Panc1 (cell line): ENCODE data around the gene JOSD2. TPM values are rescaled to one million over a fixed set of nuclear protein-coding genes. Genes with fewer than 3 reads are reported as not detected.

Experiments
- ATAC-seq: fragments of 200-7000 bp; cut with Tn5 transposase; 2 replicates; pipeline ENCODE4 v1.9.1; 2020; ENCODE audit warnings: mild to moderate bottlenecking, moderate library complexity
- BruUV-seq: library from RNA; stranded (reverse); fragments of 400-500 nt; replicated peaks from 2 replicates; lab custom pipeline; 2021; lab: Mats Ljungman, UMichigan
- CTCF ChIA-PET: fragments of 300-600 bp; sonication (Branson Sonifier 250); formaldehyde crosslinking; loops from one replicate; lab custom pipeline; 2022; ENCODE audit warnings: antibody characterized with exemption; lab: Charles Lee
- POLR2A ChIA-PET: fragments of 300-600 bp; sonication (Branson Sonifier 250); formaldehyde crosslinking; loops from one replicate; lab custom pipeline; 2022; ENCODE audit warnings: antibody characterized with exemption; lab: Charles Lee
- DNase-seq: peaks from one replicate; pipeline ENCODE4 v3.0.0-alpha.2; 2010; ENCODE audit warnings: low read depth, low spot score
- H3K27ac ChIP-seq: 2 replicates; pipeline ENCODE4 v1.5.1; 2011; ENCODE audit warnings: mild to moderate bottlenecking, low read length, inconsistent platforms
- H3K27me3 ChIP-seq: fragments of 200-500 bp; sonication (Bioruptor generic); 2 replicates; pipeline ENCODE4 v1.6.0; 2014; ENCODE audit warnings: low read length, inconsistent platforms; ENCODE audit not compliant: control insufficient read depth, insufficient read depth
- H3K36me3 ChIP-seq: fragments of 200-500 bp; sonication (Bioruptor generic); 2 replicates; pipeline ENCODE4 v1.5.1; 2014; ENCODE audit warnings: inconsistent platforms, mild to moderate bottlenecking, low read length, moderate library complexity; ENCODE audit not compliant: control insufficient read depth, insufficient read depth
- H3K4me1 ChIP-seq: 2 replicates; pipeline ENCODE4 v1.5.1; 2011; ENCODE audit warnings: inconsistent platforms, mild to moderate bottlenecking, low read length, moderate library complexity; ENCODE audit not compliant: control insufficient read depth, insufficient read depth
- H3K4me3 ChIP-seq, 2 experiments: 2 replicates each; pipeline ENCODE4 v1.5.1; 2011 to 2012; ENCODE audit warnings: low read depth in 2 of 2, low read length in 2 of 2, mild to moderate bottlenecking in 2 of 2, inconsistent platforms in 1 of 2, moderate library complexity in 1 of 2
- H3K9me3 ChIP-seq: fragments of 200-500 bp; sonication (Bioruptor generic); 2 replicates; pipeline ENCODE4 v1.5.1; 2014; ENCODE audit warnings: low read depth, mild to moderate bottlenecking, inconsistent platforms, low read length, moderate library complexity; ENCODE audit not compliant: control insufficient read depth, insufficient read depth
- CTCF ChIP-seq: fragments of 450-650 bp; IDR thresholded peaks from 2 replicates; pipeline ENCODE4 v1.5.1; 2017; ENCODE audit warnings: mild to moderate bottlenecking
- POLR2AphosphoS5 ChIP-seq: IDR thresholded peaks from 2 replicates; pipeline ENCODE4 v1.6.1; 2012; ENCODE audit warnings: mild to moderate bottlenecking, low read depth, low read length, moderate library complexity
- REST ChIP-seq, 2 experiments: IDR thresholded peaks; 2 replicates each; pipeline ENCODE4 v1.6.1; 2011 to 2012; ENCODE audit warnings: low read depth in 2 of 2, control low read depth in 1 of 2, low read length in 1 of 2, mild to moderate bottlenecking in 1 of 2, moderate library complexity in 1 of 2; ENCODE audit not compliant: insufficient read depth in 1 of 2
- SIN3A ChIP-seq: IDR thresholded peaks from 2 replicates; pipeline ENCODE4 v1.6.1; 2012; ENCODE audit warnings: low read depth, mild to moderate bottlenecking, low read length, moderate library complexity, borderline replicate concordance; ENCODE audit not compliant: insufficient read depth
- TCF7L2 ChIP-seq: IDR thresholded peaks from 2 replicates; pipeline ENCODE4 v1.6.1; 2011; ENCODE audit warnings: mild to moderate bottlenecking, low read depth, low read length, inconsistent platforms
- in situ Hi-C: cut with HindIII; loops from 2 replicates; pipeline ENCODE4 v1.10.0; 2016; ENCODE audit warnings: low sequenced_read_pairs, low pct_unique_long_range_greater_than_20kb
- intact Hi-C: fragments of 100-400 bp; cut with micrococcal nuclease; formaldehyde crosslinking; loops from one replicate; pipeline ENCODE4 v1.10.0; 2022; ENCODE audit not compliant: unreplicated experiment
- total RNA-seq: library from RNA; stranded (reverse); gene quantifications from one replicate; pipeline ENCODE4 v1.2.1, GENCODE V29; 2021; ENCODE audit not compliant: unreplicated experiment

JOSD2 gene
- total RNA-seq, 1 experiment from 2014 or later = 51.8 TPM

GRCh38 chr19:50537769-50538230 is 26.8 kb upstream of the JOSD2 start:
- intact Hi-C loops (loop anchor here (5.0 kb wide), 1 partner anchor 245 kb away; no protein-coding TSS in a partner anchor), in situ Hi-C loops (no loop called here)
- Histone ChIP-seq H3K27ac (no peak overlapping the region), H3K4me1 (no peaks in the 10 kb centered on the region), H3K4me3 (no peak overlapping the region), H3K27me3 (no peaks in the 10 kb centered on the region), H3K9me3 (no peaks in the 10 kb centered on the region), H3K36me3 (no peaks in the 10 kb centered on the region)
- ChIA-PET CTCF (interaction anchor here (0.8 to 1.5 kb wide), 5 partner anchors 16 to 384 kb away, joined by 3 to 13 read pairs (median 3); no protein-coding TSS in a partner anchor), POLR2A (no interaction called here)
- DNase-seq (peak; percentile 48), ATAC-seq (peak; percentile 97)
- TF ChIP-seq TCF7L2 = no peak
- peak; percentile 94 for TF ChIP-seq CTCF
- no peak; a peak in 1 of 4 replicates for TF ChIP-seq REST (IDR thresholded peaks at IDR 0.05; ENCODE audit: insufficient read depth in 1 of 2, low read depth in 2 of 2, low read length in 1 of 2)
- no TSS peak for BruUV-seq

DNA sequence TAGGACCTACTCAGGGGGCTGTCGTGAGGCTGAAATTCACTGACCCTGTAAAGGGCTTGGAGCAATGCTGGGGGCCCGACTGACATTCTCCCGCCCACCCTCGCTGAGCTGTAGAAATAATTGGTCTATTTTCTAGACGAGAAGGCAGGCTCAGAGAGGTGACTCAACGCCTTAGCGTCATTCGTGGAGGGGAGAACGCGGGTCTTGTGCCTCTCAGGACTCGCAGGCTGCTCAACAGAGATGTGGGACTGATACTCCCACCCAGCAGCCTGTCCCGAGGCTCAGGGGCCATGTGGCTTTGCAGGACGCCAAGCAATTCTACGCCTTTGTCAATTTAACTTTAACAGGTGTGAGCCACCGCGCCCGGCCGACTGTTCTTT is 26.3 kb upstream of the JOSD2 start:
- Histone ChIP-seq H3K36me3 (no peaks in the 10 kb centered on the region), H3K27me3 (no peaks in the 10 kb centered on the region), H3K4me1 (no peaks in the 10 kb centered on the region), H3K27ac (no peak overlapping the region), H3K4me3 (no peak overlapping the region), H3K9me3 (no peaks in the 10 kb centered on the region)
- ChIA-PET POLR2A (no interaction called here), CTCF (interaction anchor here (0.6 to 1.5 kb wide), 7 partner anchors 15 to 385 kb away, joined by 3 to 13 read pairs (median 3); no protein-coding TSS in a partner anchor)
- DNase-seq = no peak
- intact Hi-C loops (loop anchor here (5.0 kb wide), 1 partner anchor 245 kb away; no protein-coding TSS in a partner anchor), in situ Hi-C loops (no loop called here)
- BruUV-seq = no TSS peak
- TF ChIP-seq SIN3A (no peak), REST (IDR thresholded peaks at IDR 0.05; ENCODE audit: insufficient read depth in 1 of 2, low read depth in 2 of 2, low read length in 1 of 2) (no peak), CTCF (no peak), TCF7L2 (no peak), POLR2AphosphoS5 (no peak)
- ATAC-seq = no peak
